GM15510 (cell line): ENCODE results near the gene SLC16A5.

ENCODE experiments used
- POLR2A ChIP-seq: IDR thresholded peaks from 3 replicates; pipeline ENCODE4 v1.6.1; 2011; ENCODE audit warnings: borderline replicate concordance; ENCODE audit not compliant: insufficient read length; ENCODE audit errors: extremely low read depth

The SLC16A5 gene

GRCh38 chr17:75130059-75130631, 42.4 kb downstream of the SLC16A5 start:
- peak; percentile 22 for TF ChIP-seq POLR2A

DNA sequence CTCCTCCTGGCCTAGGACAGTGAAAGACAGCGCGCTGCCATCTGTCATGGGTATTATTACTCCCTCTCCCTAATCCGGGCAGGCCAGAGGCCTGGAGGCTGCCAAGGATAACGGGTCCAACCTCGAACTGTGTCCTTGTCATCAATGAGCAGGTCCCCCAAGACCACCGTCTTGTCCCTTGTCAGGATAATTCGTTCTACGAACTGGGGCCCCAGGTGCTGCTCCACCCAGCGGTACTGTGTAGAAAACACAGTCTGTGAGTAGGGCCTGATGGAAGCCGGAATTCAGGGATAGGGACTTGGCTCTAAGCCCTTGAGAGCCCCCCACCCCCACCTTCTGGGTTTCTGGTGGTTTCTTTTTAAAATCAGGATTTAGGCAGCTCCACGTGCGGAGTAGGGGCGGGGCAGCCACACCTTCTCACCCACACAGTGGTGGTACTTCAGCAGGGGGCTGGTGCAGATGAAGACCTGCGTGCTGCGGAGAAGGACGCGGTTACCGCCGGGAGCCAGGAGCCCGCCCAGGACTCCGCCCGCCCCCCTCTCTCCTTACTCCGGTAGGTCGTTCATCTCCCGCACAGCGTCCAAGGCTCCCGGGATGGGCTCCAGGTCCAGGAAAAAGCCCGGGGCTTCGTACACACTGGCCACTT, 43.0 kb downstream of the SLC16A5 start:
- TF ChIP-seq POLR2A: peak; percentile 2

DNA sequence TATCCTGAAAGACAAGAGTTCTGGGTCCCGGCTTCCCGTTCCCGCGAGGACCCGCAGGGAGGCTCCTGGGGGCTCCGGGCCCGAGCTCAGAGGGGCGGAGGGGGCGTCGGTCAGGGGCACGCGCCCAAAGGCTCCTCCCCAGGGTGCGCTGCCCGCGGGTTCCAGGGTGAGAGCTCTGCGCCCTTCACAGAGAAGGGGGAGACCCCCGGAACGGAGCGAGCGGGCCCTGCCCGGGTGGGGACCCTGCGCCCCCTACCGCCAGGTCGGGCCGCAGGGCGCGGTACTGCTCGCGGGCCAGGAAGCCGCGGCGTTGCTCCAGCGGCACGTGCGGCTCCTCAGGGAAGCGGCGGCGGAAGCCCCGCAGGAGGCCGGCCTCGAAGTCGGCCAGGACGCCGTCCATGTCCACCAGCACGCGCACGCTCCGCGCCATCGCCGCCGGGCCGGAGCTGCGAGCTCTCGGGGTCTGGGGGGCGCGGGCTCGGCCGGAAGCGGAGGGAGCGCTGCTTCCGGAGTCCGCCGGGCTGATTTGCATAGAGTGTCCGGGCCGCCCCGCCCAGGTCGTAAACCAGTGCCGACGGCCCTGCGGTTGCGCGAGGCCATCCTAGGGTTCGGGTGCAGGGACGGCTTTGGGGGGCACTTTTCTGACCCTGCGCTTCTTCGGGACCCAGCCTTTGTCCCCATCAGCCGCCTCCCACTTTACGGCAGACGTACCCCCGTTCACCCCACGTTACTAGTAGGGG, 43.7 kb downstream of the SLC16A5 start, which contains the start of gene NT5C:
TSS of gene NT5C (minus strand) at position 465 of the 740 bp plus-strand sequence. CDS start at position 430, 35 bp downstream.
- TF ChIP-seq POLR2A: peak; percentile 96

- TF ChIP-seq POLR2A: no peak
These were observed 45.2 kb downstream of the SLC16A5 start for GRCh38 chr17:75133001-75133400.

GRCh38 chr17:75135452-75135851, 47.7 kb downstream of the SLC16A5 start:
- no peak for TF ChIP-seq POLR2A

DNA sequence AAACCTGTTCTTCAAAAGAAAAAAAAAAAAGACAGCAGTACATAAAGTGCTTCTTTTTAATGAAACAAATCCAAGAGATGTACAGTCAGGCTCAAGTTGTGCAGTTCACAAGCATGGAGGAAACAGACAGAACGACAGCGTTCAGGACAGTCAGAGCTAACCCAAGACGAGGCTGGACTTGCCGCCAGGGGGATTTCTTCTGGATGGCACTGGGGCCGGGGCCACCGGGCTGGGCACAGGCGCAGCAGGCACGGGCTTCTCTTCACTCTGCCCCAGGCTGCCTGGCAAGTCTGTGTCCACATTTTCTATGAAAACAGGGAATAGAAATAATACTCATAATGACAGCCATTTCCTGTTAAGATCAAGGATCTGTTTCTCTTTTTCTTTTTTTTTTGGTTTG, 48.2 kb downstream of the SLC16A5 start:
- no peak for TF ChIP-seq POLR2A

DNA sequence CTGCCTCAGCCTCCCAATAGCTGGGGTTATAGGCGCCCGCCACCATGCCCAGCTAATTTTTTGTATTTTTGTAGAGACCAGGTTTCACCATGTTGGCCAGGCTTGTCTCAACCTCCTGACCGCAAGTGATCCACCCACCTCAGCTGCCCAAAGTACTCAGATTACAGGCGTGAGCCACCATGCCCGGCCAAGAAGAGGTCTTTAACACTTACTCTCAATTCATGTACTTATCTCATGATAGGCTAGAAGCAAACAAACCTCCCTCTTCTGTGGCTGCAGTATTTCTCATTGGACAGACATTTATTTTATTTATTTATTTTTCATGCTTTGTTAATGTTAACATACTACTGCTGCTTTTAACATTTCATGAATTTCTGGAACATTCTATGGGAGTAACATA, 50.8 kb downstream of the SLC16A5 start:
- no peak for TF ChIP-seq POLR2A

- TF ChIP-seq POLR2A: no peak
These were observed 54.6 kb downstream of the SLC16A5 start for GRCh38 chr17:75142236-75142971.

DNA sequence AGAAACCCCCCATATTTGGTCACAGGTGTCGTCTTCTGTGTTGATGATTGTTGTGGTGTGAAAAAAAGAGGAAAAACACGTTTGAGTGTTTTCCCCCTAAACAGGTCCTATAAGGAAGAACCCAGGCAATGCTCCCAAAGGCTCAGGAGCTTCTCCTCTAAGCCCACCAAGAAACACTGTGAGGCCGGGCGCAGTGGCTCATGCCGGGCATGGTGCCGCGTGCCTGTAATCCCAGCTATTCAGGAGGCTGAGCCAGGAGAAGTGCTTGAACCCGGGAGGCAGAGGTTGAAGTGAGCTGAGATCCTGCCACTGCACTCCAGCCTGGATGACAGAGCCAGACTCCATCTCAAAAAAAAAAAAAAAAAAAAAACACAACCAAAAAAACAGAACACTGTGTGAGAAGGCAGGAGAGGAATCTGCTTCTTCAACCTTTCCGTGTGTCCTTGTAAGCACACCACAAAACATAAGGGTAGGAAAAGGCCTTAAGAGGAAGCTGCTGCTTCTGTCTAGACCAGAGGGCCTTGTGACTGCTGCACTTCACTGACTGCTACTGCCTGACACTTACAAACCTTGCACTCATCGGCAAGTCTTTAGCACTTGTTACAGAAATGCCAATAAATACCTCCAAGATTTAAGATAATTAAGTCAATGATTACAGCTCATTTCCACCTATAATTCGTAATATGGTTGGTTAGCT, 57.2 kb downstream of the SLC16A5 start:
- no peak for TF ChIP-seq POLR2A

DNA sequence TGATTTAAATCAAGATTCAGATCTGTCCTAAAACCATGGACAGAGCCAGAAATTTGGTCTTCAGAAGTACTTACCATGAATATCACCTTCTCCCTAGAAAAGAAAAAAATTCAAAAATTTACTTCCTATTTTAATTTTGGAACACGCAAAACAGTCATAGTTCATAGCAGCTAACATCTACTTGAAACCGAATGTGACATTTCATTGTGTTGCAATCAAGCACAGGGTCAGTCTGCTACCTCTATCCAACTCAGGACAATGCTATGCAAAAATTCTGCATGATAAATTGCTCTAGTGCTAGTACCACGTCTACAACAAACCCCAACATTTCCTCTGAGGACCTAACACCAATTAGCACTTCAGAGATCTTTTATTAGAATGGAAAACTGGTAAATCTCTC, 58.8 kb downstream of the SLC16A5 start:
- no peak for TF ChIP-seq POLR2A

GRCh38 chr17:75147878-75148546, 60.3 kb downstream of the SLC16A5 start:
- TF ChIP-seq POLR2A: no peak

- TF ChIP-seq POLR2A: no peak
These were observed 64.2 kb downstream of the SLC16A5 start for GRCh38 chr17:75151930-75152329.

DNA sequence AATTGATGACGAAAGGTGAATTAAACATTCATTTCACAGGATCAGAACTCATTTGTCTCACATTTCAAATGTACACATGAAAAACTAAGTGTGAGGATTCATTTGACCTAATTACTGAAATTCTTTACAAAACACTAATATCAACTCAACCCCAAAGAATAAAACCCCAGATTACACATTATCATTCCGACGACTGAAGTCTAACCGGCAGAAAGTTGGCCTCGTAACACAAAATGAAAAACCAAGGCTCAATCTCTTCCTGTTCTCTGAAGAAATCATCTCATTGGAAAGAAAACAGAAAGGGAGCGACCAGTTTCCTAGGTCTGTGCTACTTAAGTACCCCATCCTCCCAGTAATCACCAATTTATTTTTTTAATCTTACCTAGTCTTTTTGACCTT, 64.8 kb downstream of the SLC16A5 start:
- no peak for TF ChIP-seq POLR2A

DNA sequence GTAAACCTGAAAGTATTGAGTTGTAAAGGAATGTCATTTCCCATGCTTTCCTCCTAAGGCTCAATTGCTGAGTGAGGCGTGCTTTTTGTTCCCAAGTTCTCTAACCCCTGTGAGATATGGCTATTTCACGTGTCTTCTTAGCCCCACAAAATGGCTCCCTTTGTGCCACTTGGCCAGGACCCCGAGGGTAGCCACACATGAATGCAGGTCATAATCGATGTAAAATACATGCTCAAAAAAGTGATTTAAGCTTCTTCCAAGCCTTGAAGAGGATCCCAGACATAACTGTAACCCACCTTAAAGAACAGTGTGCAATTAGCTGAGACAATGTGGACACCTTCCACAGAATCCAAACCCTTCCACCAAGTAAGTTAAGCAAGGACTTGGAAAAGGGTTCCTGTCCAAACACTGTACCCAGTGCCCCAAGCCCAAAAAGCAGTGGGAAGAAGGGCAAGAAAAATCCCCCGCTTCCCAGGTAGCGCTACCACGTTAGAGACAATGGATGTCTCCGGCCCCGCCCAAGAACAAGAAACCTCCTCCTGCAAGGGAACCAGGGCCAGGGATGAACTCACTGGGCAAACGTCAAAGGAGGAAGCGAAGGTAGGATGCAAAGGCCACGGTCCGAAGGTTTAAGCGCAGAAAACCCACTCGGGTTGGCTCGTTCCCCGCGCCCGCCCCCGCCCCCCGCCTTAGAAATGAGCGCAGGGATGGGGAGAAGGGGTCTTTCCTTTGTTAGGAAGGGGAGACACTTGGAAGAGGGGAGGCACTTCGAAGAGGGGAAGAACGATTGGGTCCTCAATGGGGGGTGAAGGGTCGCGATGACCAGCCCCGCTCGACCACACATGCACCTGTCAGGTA, 65.4 kb downstream of the SLC16A5 start:
- peak; percentile 22 for TF ChIP-seq POLR2A

GRCh38 chr17:75153780-75154194, 66.0 kb downstream of the SLC16A5 start:
- TF ChIP-seq POLR2A: no peak
